Upper lobe of right lung (tissue), 1 donor: Measurements from ENCODE around the gene SLC4A11. TPM values are rescaled to one million over a fixed set of nuclear protein-coding genes. Genes with fewer than 3 reads are reported as not detected.

Experiments used
- ATAC-seq: fragments of 200-7000 bp; cut with Tn5 transposase; one replicate; pipeline ENCODE4 v1.9.1; 2020; ENCODE audit warnings: mild to moderate bottlenecking, moderate library complexity
- DNase-seq: peaks from one replicate; pipeline ENCODE4 v3.0.0-alpha.2; 2020
- H3K27ac ChIP-seq: fragments of 200-600 bp; one replicate; pipeline ENCODE4 v1.8.0; 2022
- H3K27me3 ChIP-seq: fragments of 200-600 bp; one replicate; pipeline ENCODE4 v1.8.0; 2022; ENCODE audit warnings: mild to moderate bottlenecking
- H3K36me3 ChIP-seq: fragments of 200-600 bp; one replicate; pipeline ENCODE4 v1.8.0; 2022
- H3K4me1 ChIP-seq: fragments of 200-600 bp; one replicate; pipeline ENCODE4 v1.8.0; 2022
- H3K4me3 ChIP-seq: fragments of 200-600 bp; one replicate; pipeline ENCODE4 v1.8.0; 2022; ENCODE audit warnings: mild to moderate bottlenecking
- H3K9me3 ChIP-seq: fragments of 200-600 bp; one replicate; pipeline ENCODE4 v1.8.0; 2022
- CTCF ChIP-seq: fragments of 200-600 bp; IDR thresholded peaks from one replicate; pipeline ENCODE4 v1.8.0; 2022; ENCODE audit warnings: antibody characterized with exemption
- intact Hi-C: fragments of 100-400 bp; cut with DNase I; formaldehyde crosslinking; loops from one replicate; pipeline ENCODE4 v1.11.0; 2022
- total RNA-seq: library from RNA; stranded (reverse); fragmentation: NEBNext Ultra II Directional; extraction: Animal tissue kit (Norgen Biotek cat#: 25700); gene quantifications from one replicate; pipeline ENCODE4 v1.2.1, GENCODE V29; 2021
- donor health status: DM: no; HTN: yes; CAD: no; lungs with severe emphysema.

SLC4A11 gene
- total RNA-seq, 1 donor from 2014 or later = 2.7 TPM

GRCh38 chr20:3181270-3181669 is 57.7 kb downstream of the SLC4A11 start:
- intact Hi-C loops = no loop called here

GRCh38 chr20:3180319-3180718 is 58.7 kb downstream of the SLC4A11 start:
- no peaks in the 10 kb centered on the region for H3K4me1 ChIP-seq
- no peak for ATAC-seq
- no peak overlapping the region for H3K4me3 ChIP-seq
- TF ChIP-seq CTCF = no peak
- no peaks in the 10 kb centered on the region for H3K36me3 ChIP-seq
- no peak overlapping the region for H3K27ac ChIP-seq
- H3K27me3 ChIP-seq = no peaks in the 10 kb centered on the region
- intact Hi-C loops = no loop called here
- no peaks in the 10 kb centered on the region for H3K9me3 ChIP-seq
- no peak for DNase-seq

More at GRCh38 chr20:3181270-3181669, 57.7 kb downstream of the SLC4A11 start:
- no peak for DNase-seq
- H3K27ac ChIP-seq = no peak overlapping the region
- TF ChIP-seq CTCF = no peak
- no peaks in the 10 kb centered on the region for H3K36me3 ChIP-seq
- no peaks in the 10 kb centered on the region for H3K9me3 ChIP-seq
- no peak for ATAC-seq
- H3K27me3 ChIP-seq = no peaks in the 10 kb centered on the region
- no peak overlapping the region for H3K4me3 ChIP-seq
- H3K4me1 ChIP-seq = no peaks in the 10 kb centered on the region

- intact Hi-C loops = no loop called here
- H3K27ac ChIP-seq = no peak overlapping the region
- ATAC-seq = no peak
- no peak for TF ChIP-seq CTCF
- no peaks in the 10 kb centered on the region for H3K36me3 ChIP-seq
- H3K4me3 ChIP-seq = no peak overlapping the region
- no peaks in the 10 kb centered on the region for H3K9me3 ChIP-seq
- H3K4me1 ChIP-seq = peaks cover under 1% of the 10 kb centered on the region
- DNase-seq = peak; percentile 28
- no peaks in the 10 kb centered on the region for H3K27me3 ChIP-seq
These were observed 61.1 kb downstream of the SLC4A11 start for GRCh38 chr20:3177746-3178485.

Other genes with a start within 250 kb of the SLC4A11 start
- gene GNRH2, start 195.6 kb downstream of the SLC4A11 start, total RNA-seq = not detected
- 32.0 TPM for gene MRPS26, start 193.1 kb downstream of the SLC4A11 start, total RNA-seq
- not detected for gene OXT, start 167.6 kb downstream of the SLC4A11 start, total RNA-seq
- not detected for gene AVP, start 154.5 kb downstream of the SLC4A11 start, total RNA-seq
- gene FASTKD5, start 79.3 kb downstream of the SLC4A11 start, total RNA-seq = 18.0 TPM
- 7.9 TPM for gene UBOX5, start 79.3 kb downstream of the SLC4A11 start, total RNA-seq
- gene LZTS3, start 65.6 kb downstream of the SLC4A11 start, total RNA-seq = 21.5 TPM
- 108 TPM for gene DDRGK1, start 34.5 kb downstream of the SLC4A11 start, total RNA-seq
- gene ITPA, start 29.7 kb downstream of the SLC4A11 start, total RNA-seq = 43.4 TPM
- 24.8 TPM for gene DNAAF9, start 168.5 kb upstream of the SLC4A11 start, total RNA-seq
- gene ATRN, start 231.8 kb upstream of the SLC4A11 start, total RNA-seq = 31.6 TPM